Femur (tissue), 1 donor: Measurements from ENCODE around the gene OR4N5.
"Not testable (repeated sequence)": the region's sequence is repeated elsewhere in the genome, so short reads cannot be mapped to it uniquely, and the experiment has no call there.

Experiments used
- DNase-seq: peaks from one replicate; pipeline ENCODE4 v3.0.0-alpha.2; 2017

OR4N5 gene

GRCh38 chr14:20138520-20138919, at the start of gene OR4N5:
Gene OR4N5 (plus strand): TSS chr14:20138820. CDS start chr14:20143736, 4,916 bp downstream.
- no peak for DNase-seq

- no peak for DNase-seq
Measured at GRCh38 chr14:20092050-20092449, 46.6 kb upstream of the OR4N5 start.

DNA sequence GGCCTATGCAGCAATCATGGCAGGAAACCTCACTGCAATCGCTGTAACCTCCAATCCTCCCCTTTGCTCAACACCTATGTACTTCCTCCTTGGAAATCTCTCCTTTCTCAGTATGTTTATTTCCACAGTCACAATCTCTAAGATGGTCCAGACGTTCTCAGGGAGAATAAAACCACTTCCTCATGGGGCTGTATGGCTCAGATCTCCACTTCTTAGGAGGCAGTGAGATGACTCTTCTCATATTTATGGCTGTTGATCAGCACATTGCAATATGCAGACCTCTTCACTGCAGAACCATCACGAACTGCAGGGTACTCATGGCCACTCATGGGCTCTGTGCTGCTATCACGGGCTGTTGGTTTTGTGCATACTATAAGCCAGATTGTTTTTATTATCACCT, 45.2 kb upstream of the OR4N5 start:
- DNase-seq, result no peak

GRCh38 chr14:20098926-20099770, 39.5 kb upstream of the OR4N5 start:
- DNase-seq, result not testable (repeated sequence)

DNA sequence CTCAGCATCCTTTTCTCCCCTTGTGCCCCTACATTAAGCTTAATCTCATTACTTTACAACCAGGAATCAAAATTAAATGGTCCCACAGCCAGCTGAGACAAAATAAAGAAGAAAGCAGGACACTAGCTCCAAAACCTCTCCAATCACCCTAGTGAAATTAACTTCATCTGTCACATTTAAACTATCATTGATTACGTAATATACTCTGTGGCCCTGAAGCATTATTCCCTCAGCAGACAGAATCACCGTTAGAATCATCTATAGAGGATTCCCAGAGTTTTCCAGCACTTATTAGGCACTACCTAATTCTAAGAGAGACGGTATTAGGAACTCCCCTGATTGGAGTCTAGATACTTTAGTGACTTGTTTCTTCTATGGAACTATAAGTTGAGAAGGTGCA, 28.2 kb upstream of the OR4N5 start, which contains the start of gene OR4K17:
Gene OR4K17 (plus strand): TSS at position 302 of the 400 bp plus-strand sequence. CDS start 6,761 bp downstream, outside the sequence.
- DNase-seq, result no peak

DNA sequence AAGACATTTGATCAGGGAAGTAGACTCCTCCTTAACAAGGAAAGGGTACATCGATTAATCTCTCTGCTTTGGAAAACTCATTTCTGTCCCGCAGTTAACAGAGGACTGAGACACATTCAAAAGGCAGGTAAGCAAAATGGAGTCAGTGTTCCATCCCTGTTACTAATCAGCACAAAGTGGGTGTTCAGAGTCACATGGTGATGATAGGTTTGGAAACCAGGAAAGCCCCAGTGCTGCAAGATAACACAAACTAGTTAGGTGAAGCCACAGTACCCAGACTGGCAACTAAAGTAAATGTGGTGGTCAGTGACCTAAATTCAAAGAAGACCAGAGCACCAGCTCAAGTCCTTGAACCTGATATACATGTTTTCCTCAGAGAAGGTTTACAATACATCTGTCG, 26.3 kb upstream of the OR4N5 start:
- no peak for DNase-seq

DNA sequence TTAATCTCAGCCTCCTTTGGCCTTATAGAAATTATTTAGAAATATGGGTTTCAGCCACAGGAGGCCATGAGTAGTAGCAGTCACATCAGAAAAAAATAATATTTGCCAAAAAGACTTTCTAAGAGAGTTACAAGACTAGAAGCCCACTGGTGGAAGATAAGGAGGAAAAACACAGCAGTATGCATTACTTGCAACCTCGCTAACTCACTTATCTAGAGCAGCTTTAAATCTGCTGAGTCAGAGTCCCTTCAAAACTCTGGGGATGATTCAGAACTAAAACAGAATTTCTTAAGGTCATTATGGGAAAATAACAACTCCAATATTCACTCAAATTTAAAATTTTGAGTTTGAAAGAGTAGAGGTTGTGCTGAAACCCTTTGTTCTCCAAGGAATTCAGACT, 21.9 kb upstream of the OR4N5 start:
- no peak for DNase-seq

GRCh38 chr14:20118795-20119194, 19.8 kb upstream of the OR4N5 start:
- DNase-seq, result no peak

DNA sequence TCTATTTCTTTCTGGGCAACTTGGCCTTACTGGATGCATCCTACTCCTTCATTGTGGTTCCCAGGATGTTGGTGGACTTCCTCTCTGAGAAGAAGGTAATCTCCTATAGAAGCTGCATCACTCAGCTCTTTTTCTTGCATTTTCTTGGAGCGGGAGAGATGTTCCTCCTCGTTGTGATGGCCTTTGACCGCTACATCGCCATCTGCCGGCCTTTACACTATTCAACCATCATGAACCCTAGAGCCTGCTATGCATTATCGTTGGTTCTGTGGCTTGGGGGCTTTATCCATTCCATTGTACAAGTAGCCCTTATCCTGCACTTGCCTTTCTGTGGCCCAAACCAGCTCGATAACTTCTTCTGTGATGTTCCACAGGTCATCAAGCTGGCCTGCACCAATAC, 5.3 kb downstream of the OR4N5 start:
- DNase-seq, result no peak

DNA sequence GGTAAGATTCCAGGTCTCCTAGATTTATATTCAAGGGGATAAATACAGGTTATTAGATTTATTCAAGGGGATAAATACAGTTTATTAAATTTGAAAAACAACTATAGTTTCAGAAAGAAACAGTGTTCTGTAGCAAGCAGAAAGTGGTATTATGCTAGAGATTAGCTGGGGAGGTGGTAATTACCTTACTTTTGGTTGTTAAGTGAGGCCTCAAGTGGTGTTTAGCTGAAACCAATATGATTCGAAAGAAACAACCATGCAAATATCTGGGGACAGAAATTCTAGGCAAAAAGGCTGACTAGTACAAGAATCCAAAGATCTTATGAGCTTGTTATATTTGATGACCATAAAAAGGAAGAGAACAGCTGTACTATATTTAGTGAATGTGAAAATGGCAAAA, 6.2 kb downstream of the OR4N5 start:
- DNase-seq, result no peak

- no peak for DNase-seq
Measured at GRCh38 chr14:20164462-20164861, 25.8 kb downstream of the OR4N5 start.

DNA sequence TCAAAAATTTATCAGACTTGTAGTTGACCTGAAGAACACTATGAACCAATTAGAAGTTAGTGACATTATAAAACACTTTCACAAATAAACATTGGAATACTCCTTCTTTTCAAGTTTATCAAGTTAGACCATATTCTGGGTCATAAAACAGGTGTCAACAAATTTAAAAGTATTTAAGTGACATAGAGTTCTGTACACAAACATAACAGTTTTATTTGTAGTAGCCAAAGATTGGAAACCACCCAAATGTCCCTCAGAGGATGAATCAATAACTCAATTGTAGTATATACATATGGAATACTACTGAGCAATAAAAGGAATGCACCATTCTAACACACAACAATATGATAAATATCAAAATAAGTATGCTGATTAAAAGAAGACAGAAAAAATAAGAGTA, 28.5 kb downstream of the OR4N5 start:
- no peak for DNase-seq

- DNase-seq, result not testable (repeated sequence)
Measured at GRCh38 chr14:20169852-20170251, 31.2 kb downstream of the OR4N5 start.

GRCh38 chr14:20174205-20174604, 35.6 kb downstream of the OR4N5 start:
- not testable (repeated sequence) for DNase-seq

DNA sequence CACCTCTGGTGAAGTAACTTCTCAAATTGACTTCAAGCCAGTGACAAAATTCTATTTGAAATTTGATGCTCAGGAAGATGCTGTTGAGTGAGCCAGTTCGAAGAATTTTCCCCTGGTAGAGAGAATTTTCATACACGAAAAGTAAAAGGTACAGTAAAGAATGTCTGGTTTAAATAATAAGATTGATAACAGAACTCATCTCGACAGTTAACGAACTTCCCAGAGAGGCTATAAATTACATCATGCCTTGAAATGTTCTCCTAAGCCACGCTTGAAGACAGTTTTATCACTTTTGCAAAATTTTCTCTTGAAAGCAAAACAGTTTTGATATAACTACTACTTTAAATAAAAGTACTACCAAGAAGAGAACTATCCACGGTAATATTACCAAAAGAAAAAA, 37.7 kb downstream of the OR4N5 start:
- no peak for DNase-seq

- DNase-seq, result no peak
Measured at GRCh38 chr14:20177433-20177974, 38.9 kb downstream of the OR4N5 start.

DNA sequence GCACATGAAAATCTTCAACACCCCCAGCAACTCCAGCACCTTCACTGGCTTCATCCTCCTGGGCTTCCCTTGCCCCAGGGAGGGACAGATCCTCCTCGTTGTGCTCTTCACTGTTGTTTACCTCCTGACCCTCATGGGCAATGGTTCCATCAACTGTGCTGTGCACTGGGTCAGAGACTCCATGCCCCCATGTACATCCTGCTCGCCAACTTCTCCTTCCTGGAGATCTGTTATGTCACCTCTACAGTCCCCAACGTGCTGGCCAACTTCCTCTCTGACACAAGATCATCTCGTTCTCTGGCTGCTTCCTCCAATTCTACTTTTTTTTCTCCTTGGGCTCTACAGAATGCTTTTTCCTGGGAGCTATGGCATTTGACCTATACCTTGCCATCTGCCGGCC, 40.6 kb downstream of the OR4N5 start:
- DNase-seq, result no peak

DNA sequence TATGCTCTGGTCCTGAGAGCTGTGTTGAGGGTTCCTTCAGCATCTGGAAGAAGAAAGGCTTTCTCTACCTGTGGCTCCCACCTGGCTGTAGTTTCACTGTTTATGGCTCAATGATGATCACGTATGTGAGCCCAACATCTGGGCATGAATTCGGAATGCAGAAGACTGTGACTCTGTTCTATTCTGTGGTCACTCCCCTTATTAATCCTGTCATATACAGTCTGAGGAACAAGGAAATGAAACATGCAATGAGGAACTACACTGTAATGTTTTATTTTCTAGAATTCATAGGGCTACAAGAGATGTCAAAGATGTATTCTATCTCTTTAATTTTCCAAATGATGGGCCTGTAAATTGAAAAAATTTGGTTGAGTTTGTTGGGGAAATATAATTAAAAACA, 41.3 kb downstream of the OR4N5 start:
- no peak for DNase-seq

DNA sequence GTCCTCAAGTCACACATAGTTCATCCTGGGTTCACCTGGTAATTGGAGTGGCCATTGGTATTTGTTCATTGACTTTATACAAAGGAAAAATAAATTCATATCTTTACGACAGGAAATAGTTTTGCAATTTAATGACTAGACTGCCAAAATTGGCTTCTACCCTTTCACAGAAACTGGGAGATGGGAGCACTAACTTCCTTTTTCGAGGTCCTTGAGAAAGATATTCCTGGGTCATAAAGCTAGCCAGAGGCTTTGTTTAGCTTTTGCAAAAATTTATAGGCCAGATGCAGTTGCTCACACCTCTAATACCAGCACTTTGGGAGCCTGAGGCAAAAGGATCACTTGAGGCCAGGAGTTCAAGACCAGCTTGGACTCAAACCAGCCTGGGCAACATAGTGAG, 41.9 kb downstream of the OR4N5 start:
- no peak for DNase-seq

DNA sequence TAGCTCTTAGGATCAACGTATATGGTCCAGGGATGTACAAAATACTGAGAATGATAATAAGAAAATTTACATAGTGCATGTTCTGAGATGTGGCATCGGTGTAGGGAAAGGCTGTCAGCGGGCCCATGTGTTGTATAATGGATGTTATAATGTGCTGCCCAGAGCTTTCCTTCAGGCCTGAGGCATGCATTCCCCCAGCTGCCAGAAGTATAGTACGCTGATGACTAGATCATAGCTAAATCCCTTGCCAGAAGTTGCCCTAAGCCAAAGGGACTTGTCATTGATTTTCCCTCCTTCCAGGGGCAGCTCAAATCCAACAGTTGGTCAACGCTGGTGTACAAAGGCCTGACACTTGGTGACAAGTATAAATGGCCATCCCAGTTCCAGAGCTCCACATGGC, 45.6 kb downstream of the OR4N5 start:
- DNase-seq, result no peak

DNA sequence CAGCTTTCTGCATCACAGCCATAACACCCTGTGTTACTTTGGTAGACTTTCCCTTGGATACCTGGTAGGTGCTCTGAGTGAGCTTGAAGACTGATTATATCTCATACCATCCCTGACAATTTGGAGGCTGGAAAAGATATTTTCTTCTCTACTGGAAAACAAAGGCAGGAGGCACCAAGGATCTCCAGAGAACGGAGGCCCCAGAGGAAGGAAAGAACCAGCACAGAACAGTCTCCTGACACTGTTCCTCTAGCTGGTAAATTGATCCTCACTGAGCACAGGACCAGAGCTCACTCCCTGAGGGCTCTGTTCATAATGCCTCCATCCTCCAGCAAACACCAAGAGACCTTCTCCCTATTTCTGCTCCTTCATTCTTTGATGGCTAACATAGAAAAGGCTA, 52.0 kb downstream of the OR4N5 start, which contains the start of gene OR11G2:
Gene OR11G2 (plus strand): TSS at position 301 of the 400 bp plus-strand sequence. CDS start 6,542 bp downstream, outside the sequence.
- DNase-seq, result no peak

DNA sequence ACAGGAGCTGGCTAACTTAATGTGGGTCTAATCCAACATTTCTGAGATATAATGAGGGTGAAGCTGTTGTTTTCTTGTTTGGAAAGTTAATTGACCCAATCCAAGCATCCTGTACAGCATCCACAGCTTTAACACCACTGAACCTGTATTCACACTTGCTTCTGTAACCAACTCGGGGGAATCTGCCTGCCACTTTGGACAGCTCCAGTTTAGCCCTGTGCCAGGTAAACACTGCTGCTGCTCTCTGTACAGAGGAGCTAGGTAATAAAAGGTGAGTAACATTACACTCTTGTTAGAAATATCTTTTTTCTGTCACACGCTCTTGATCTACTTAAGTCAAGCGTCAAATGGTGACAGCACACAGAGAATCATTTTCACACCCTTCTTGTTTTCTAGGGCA, 52.8 kb downstream of the OR4N5 start:
- no peak for DNase-seq

DNA sequence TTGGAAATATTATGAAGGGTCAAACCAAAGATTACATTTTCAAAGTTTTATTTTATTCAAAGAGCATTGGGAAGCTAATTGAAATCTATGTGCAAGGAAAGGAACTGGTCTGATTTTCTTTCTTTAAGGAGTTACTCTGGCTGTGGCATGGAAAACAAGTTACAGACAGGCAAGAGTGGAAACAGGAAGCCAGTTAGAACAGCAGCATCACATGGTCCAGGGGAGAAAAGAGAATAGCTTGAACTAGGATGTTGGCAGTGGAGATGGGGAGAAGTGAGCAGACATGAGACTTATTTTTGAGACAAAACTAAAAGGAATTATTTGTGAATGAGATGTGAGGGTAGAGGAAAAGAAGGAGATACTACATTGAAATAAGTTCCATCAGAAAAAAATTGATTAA, 55.5 kb downstream of the OR4N5 start:
- DNase-seq, result no peak
